SK-N-SH treated with all-trans-retinoic acid at 6 μM for 48 hours (cell line): ENCODE data around the gene MORC1.

Experiments
- CREB5 ChIP-seq: fragments of 250-450 bp; sonication (Bioruptor Pico); IDR thresholded peaks from 2 replicates; pipeline ENCODE4 v1.5.1; 2020; ENCODE audit warnings: low read depth, mild to moderate bottlenecking, moderate library complexity
- ESRRG ChIP-seq: fragments of 250-450 bp; sonication (Bioruptor Pico); IDR thresholded peaks from 2 replicates; pipeline ENCODE4 v1.6.1; 2021; ENCODE audit warnings: mild to moderate bottlenecking
- OSR1 ChIP-seq: fragments of 250-450 bp; sonication (Bioruptor Pico); IDR thresholded peaks from 2 replicates; pipeline ENCODE4 v1.8.0; 2022; ENCODE audit warnings: moderate library complexity, mild to moderate bottlenecking, inconsistent platforms
- TCF4 ChIP-seq: fragments of 250-450 bp; sonication (Bioruptor Pico); IDR thresholded peaks from 2 replicates; pipeline ENCODE4 v1.8.0; 2021; ENCODE audit warnings: mild to moderate bottlenecking, moderate library complexity, borderline replicate concordance
- TF ChIP-seq, protein P1 (sequence below): fragments of 250-450 bp; sonication (Bioruptor Pico); IDR thresholded peaks from 2 replicates; pipeline ENCODE4 v1.8.0; 2020; ENCODE audit warnings: mild to moderate bottlenecking, moderate library complexity, borderline replicate concordance

DNA sequence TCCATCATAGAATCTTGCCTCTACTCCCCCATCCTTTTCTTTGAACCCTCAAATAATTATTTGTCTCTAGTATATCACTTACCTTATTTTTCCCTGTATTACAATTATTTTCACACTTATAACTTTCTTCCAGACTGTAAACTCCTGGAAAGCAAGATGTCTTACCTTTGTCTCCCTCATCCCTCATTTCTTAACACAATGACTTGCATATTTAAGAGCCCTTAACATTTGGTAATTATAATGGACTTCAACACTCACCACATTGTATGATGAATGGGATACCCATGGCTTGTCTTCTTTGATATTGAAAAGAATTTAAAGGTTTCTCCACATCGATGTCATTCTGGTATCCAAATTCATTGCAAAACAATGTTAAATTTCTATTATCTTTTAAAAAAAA is 82.9 kb downstream of the MORC1 start:
- TF ChIP-seq TCF4 (CRISPR knock-in tag) = no peak
- TF ChIP-seq ESRRG (CRISPR knock-in tag) = no peak
- no peak for TF ChIP-seq OSR1
- TF ChIP-seq, protein P1, sequence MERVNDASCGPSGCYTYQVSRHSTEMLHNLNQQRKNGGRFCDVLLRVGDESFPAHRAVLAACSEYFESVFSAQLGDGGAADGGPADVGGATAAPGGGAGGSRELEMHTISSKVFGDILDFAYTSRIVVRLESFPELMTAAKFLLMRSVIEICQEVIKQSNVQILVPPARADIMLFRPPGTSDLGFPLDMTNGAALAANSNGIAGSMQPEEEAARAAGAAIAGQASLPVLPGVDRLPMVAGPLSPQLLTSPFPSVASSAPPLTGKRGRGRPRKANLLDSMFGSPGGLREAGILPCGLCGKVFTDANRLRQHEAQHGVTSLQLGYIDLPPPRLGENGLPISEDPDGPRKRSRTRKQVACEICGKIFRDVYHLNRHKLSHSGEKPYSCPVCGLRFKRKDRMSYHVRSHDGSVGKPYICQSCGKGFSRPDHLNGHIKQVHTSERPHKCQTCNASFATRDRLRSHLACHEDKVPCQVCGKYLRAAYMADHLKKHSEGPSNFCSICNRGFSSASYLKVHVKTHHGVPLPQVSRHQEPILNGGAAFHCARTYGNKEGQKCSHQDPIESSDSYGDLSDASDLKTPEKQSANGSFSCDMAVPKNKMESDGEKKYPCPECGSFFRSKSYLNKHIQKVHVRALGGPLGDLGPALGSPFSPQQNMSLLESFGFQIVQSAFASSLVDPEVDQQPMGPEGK (CRISPR knock-in tag) = no peak
- no peak for TF ChIP-seq CREB5 (CRISPR knock-in tag)
